GM18498 (cell line): ENCODE measurements around the gene TMEM259.
A peak's percentile ranks its signal among the peaks of the same experiment; 100 is the strongest.
"Not testable (repeated sequence)": the region's sequence is repeated elsewhere in the genome, so short reads cannot be mapped to it uniquely, and the experiment has no call there.

Experiments used
- ATAC-seq: cut with Tn5 transposase; IDR thresholded peaks from one replicate; pipeline ENCODE4 v1.9.1; 2021; ENCODE audit warnings: mild to moderate bottlenecking, moderate library complexity; ENCODE audit not compliant: unreplicated experiment

TMEM259 gene

GRCh38 chr19:1040476-1041271 is 19.8 kb upstream of the TMEM259 start:
- peak; percentile 46 for ATAC-seq

- peak; percentile 79 for ATAC-seq
Measured at GRCh38 chr19:1039646-1040475, 18.9 kb upstream of the TMEM259 start, which contains the start of gene ABCA7. TSS of gene ABCA7 (plus strand) at chr19:1040107. CDS start at chr19:1041362, 1,255 bp downstream.

GRCh38 chr19:1038978-1039645 is 18.2 kb upstream of the TMEM259 start:
- ATAC-seq: no peak

GRCh38 chr19:1037621-1038064 is 16.7 kb upstream of the TMEM259 start:
- no peak for ATAC-seq

GRCh38 chr19:1035998-1036621 is 15.2 kb upstream of the TMEM259 start:
- no peak for ATAC-seq

- ATAC-seq: no peak
Measured at GRCh38 chr19:1032264-1032867, 11.4 kb upstream of the TMEM259 start.

GRCh38 chr19:1028062-1028926 is 7.4 kb upstream of the TMEM259 start:
- ATAC-seq: no peak

- ATAC-seq: no peak
Measured at GRCh38 chr19:1027650-1028061, 6.7 kb upstream of the TMEM259 start.

- no peak for ATAC-seq
Measured at GRCh38 chr19:1026783-1027649, 6.1 kb upstream of the TMEM259 start.

- ATAC-seq: peak; percentile 46
Measured at GRCh38 chr19:1025960-1026782, 5.2 kb upstream of the TMEM259 start, which contains the start of gene CNN2. TSS of gene CNN2 (plus strand) at chr19:1026608. CDS start at chr19:1026662, 54 bp downstream.

GRCh38 chr19:1025080-1025479 is 4.2 kb upstream of the TMEM259 start:
- ATAC-seq: not testable (repeated sequence)

- ATAC-seq: not testable (repeated sequence)
Measured at GRCh38 chr19:1023883-1024188, 2.9 kb upstream of the TMEM259 start.

GRCh38 chr19:1019980-1020867 is 699 bp downstream of the TMEM259 start:
- ATAC-seq: no peak

- no peak for ATAC-seq
Measured at GRCh38 chr19:1019616-1019961, 1.3 kb downstream of the TMEM259 start.

- no peak for ATAC-seq
Measured at GRCh38 chr19:1018932-1019615, 1.8 kb downstream of the TMEM259 start.

GRCh38 chr19:1018393-1018792 is 2.5 kb downstream of the TMEM259 start:
- ATAC-seq: no peak
